GM19035 (cell line): Measurements from ENCODE around the gene TTC28.

Experiments
- ATAC-seq: cut with Tn5 transposase; IDR thresholded peaks from one replicate; pipeline ENCODE4 v1.9.1; 2021; ENCODE audit not compliant: unreplicated experiment

TTC28 gene

GRCh38 chr22:27998511-27999410 lies 680.9 kb downstream of the TTC28 start:
- ATAC-seq = no peak

- no peak for ATAC-seq
Observed at GRCh38 chr22:27997538-27997937, 682.1 kb downstream of the TTC28 start.

- no peak for ATAC-seq
Observed at GRCh38 chr22:27996981-27997380, 682.7 kb downstream of the TTC28 start.

- no peak for ATAC-seq
Observed at GRCh38 chr22:27996529-27996925, 683.1 kb downstream of the TTC28 start.

GRCh38 chr22:27995801-27996528 lies 683.7 kb downstream of the TTC28 start:
- no peak for ATAC-seq

- no peak for ATAC-seq
Observed at GRCh38 chr22:27994481-27995331, 684.9 kb downstream of the TTC28 start.

- ATAC-seq = no peak
Observed at GRCh38 chr22:27993774-27994350, 685.8 kb downstream of the TTC28 start.

GRCh38 chr22:27993201-27993635 lies 686.4 kb downstream of the TTC28 start:
- no peak for ATAC-seq

GRCh38 chr22:27992294-27993165 lies 687.1 kb downstream of the TTC28 start:
- ATAC-seq = no peak

GRCh38 chr22:27991586-27992293 lies 687.9 kb downstream of the TTC28 start:
- ATAC-seq = no peak

GRCh38 chr22:27990879-27991278 lies 688.8 kb downstream of the TTC28 start:
- ATAC-seq = no peak

GRCh38 chr22:27990451-27990840 lies 689.2 kb downstream of the TTC28 start:
- ATAC-seq = no peak

- ATAC-seq = no peak
Observed at GRCh38 chr22:27989758-27990450, 689.7 kb downstream of the TTC28 start.

GRCh38 chr22:27988704-27989103 lies 690.9 kb downstream of the TTC28 start:
- ATAC-seq = no peak

GRCh38 chr22:27987557-27987956 lies 692.1 kb downstream of the TTC28 start:
- no peak for ATAC-seq

GRCh38 chr22:27986937-27987336 lies 692.7 kb downstream of the TTC28 start:
- no peak for ATAC-seq

- ATAC-seq = no peak
Observed at GRCh38 chr22:27986459-27986858, 693.2 kb downstream of the TTC28 start.
